OCI-LY1 (cell line): ENCODE data around the gene USP47.

Source experiments
- H2AFZ ChIP-seq: fragments of 200-600 bp; sonication (generic), shearing (Covaris generic); 2 replicates; pipeline ENCODE4 v1.6.0; 2014; ENCODE audit warnings: antibody characterized with exemption, mild to moderate bottlenecking, low read length
- H3F3A ChIP-seq: fragments of 200-600 bp; sonication (generic), shearing (Covaris generic); 2 replicates; pipeline ENCODE4 v1.6.0; 2014; ENCODE audit warnings: mild to moderate bottlenecking, antibody characterized with exemption, low read length, moderate library complexity; ENCODE audit not compliant: insufficient read depth
- H3K27ac ChIP-seq: fragments of 200-600 bp; sonication (generic); 2 replicates; pipeline ENCODE4 v1.5.1; 2014; ENCODE audit warnings: low read length, mixed run types, mild to moderate bottlenecking, low read depth; ENCODE audit not compliant: poor library complexity, severe bottlenecking
- H3K27me3 ChIP-seq: fragments of 200-600 bp; sonication (generic); 2 replicates; pipeline ENCODE4 v1.6.0; 2014; ENCODE audit warnings: antibody characterized with exemption, mild to moderate bottlenecking, low read length, moderate library complexity; ENCODE audit not compliant: insufficient read depth
- H3K36me3 ChIP-seq: fragments of 200-600 bp; sonication (generic); 2 replicates; pipeline ENCODE4 v1.6.1; 2014; ENCODE audit warnings: mild to moderate bottlenecking, antibody characterized with exemption, low read length, moderate library complexity, mixed read lengths; ENCODE audit not compliant: insufficient read depth
- H3K4me1 ChIP-seq: fragments of 200-600 bp; sonication (generic); 2 replicates; pipeline ENCODE4 v1.5.1; 2014; ENCODE audit warnings: mild to moderate bottlenecking, low read length, moderate library complexity; ENCODE audit not compliant: insufficient read depth, severe bottlenecking
- H3K4me2 ChIP-seq: fragments of 200-600 bp; sonication (generic), shearing (Covaris generic); 2 replicates; pipeline ENCODE4 v1.6.1; 2014; ENCODE audit warnings: low read length
- H3K4me3 ChIP-seq: fragments of 200-600 bp; sonication (generic); 2 replicates; pipeline ENCODE4 v1.5.1; 2014; ENCODE audit warnings: low read length, low read depth, mild to moderate bottlenecking, mixed read lengths; ENCODE audit not compliant: poor library complexity, severe bottlenecking
- H3K79me2 ChIP-seq: fragments of 200-600 bp; shearing (Covaris generic); 2 replicates; pipeline ENCODE4 v1.6.1; 2016; ENCODE audit warnings: mixed run types, low read length, mixed read lengths; ENCODE audit not compliant: insufficient read depth
- H3K9ac ChIP-seq: fragments of 200-600 bp; sonication (generic), shearing (Covaris generic); 2 replicates; pipeline ENCODE4 v1.6.1; 2014; ENCODE audit warnings: mild to moderate bottlenecking, low read length, mixed read lengths
- H3K9me2 ChIP-seq: fragments of 200-600 bp; sonication (generic), shearing (Covaris generic); 2 replicates; pipeline ENCODE4 v1.6.1; 2014; ENCODE audit warnings: low read depth, mild to moderate bottlenecking, low read length, mixed read lengths
- H3K9me3 ChIP-seq: fragments of 200-600 bp; shearing (Covaris generic); 2 replicates; pipeline ENCODE4 v1.6.1; 2014; ENCODE audit warnings: low read length, mixed read lengths
- H4K20me1 ChIP-seq: fragments of 200-600 bp; sonication (generic), shearing (Covaris generic); 2 replicates; pipeline ENCODE4 v1.6.0; 2016; ENCODE audit warnings: mild to moderate bottlenecking, low read length; ENCODE audit not compliant: insufficient read depth
- EZH2 ChIP-seq: fragments of 200-600 bp; sonication (generic), shearing (Covaris generic); IDR thresholded peaks from 2 replicates; pipeline ENCODE4 v1.8.0; 2017; ENCODE audit warnings: borderline replicate concordance, mixed run types, mild to moderate bottlenecking, antibody characterized with exemption, low read length, moderate library complexity, mixed read lengths
- TF ChIP-seq, protein P1 (sequence below): fragments of 200-600 bp; sonication (generic), shearing (Covaris generic); IDR thresholded peaks from 2 replicates; pipeline ENCODE4 v1.5.1; 2017; ENCODE audit warnings: mild to moderate bottlenecking, antibody characterized with exemption, low read length, moderate library complexity, mixed read lengths

The USP47 gene

DNA sequence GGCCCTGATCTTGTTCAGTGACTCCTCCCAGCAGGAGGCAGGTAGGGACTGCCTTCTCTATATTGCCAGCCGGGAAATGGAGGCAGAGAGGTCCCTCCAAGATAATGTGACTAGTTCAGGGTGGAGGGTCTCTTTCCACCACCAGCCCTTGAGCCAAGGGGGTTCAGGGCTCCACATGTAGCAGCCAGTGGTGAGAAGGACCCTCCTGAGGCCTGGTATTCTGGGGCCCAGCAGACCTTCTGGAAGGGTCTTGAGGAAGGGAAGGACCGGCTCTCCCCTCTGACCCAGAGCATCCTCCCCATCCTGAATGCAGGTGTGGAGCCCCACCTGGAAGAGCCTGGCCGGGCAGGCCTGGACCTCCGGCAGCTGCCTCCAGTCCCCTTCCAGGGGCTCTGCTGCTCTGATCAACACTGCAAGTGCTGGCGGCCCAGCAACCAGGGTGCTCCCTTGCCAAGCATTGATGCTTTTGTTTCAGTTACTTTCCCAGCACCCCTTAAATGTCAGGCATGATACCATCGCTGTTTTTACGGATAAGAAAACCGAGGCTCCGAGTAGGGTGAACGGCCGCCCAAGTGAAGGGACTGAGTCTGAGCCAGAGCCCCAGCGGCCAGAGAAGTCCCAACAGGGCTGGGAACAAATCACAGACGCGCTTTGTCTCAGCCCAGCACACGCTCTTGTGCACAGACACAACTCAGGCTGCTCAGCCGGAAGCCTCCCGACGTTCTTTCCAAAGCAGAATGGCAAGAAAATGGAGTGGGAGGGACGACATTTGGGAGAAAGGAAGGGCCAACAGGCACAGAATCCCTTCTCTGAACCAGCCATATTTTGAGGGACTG is 127.8 kb downstream of the USP47 start:
- Histone ChIP-seq H3K27ac (no peak overlapping the region), H2AFZ (no peak overlapping the region), H3K4me3 (no peak overlapping the region), H3K4me1 (no peaks in the 10 kb centered on the region), H3F3A (no peaks in the 10 kb centered on the region), H3K9me3 (no peaks in the 10 kb centered on the region), H3K79me2 (no peaks in the 10 kb centered on the region), H3K27me3 (0 out of 2 replicates have a peak, but pooled peaks cover 8% of the 10 kb centered on the region), H3K36me3 (no peaks in the 10 kb centered on the region), H3K9me2 (no peaks in the 10 kb centered on the region), H3K9ac (no peak overlapping the region), H4K20me1 (no peaks in the 10 kb centered on the region), H3K4me2 (no peak overlapping the region)
- TF ChIP-seq, protein P1, sequence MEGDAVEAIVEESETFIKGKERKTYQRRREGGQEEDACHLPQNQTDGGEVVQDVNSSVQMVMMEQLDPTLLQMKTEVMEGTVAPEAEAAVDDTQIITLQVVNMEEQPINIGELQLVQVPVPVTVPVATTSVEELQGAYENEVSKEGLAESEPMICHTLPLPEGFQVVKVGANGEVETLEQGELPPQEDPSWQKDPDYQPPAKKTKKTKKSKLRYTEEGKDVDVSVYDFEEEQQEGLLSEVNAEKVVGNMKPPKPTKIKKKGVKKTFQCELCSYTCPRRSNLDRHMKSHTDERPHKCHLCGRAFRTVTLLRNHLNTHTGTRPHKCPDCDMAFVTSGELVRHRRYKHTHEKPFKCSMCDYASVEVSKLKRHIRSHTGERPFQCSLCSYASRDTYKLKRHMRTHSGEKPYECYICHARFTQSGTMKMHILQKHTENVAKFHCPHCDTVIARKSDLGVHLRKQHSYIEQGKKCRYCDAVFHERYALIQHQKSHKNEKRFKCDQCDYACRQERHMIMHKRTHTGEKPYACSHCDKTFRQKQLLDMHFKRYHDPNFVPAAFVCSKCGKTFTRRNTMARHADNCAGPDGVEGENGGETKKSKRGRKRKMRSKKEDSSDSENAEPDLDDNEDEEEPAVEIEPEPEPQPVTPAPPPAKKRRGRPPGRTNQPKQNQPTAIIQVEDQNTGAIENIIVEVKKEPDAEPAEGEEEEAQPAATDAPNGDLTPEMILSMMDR: no peak
- no peak for TF ChIP-seq EZH2

DNA sequence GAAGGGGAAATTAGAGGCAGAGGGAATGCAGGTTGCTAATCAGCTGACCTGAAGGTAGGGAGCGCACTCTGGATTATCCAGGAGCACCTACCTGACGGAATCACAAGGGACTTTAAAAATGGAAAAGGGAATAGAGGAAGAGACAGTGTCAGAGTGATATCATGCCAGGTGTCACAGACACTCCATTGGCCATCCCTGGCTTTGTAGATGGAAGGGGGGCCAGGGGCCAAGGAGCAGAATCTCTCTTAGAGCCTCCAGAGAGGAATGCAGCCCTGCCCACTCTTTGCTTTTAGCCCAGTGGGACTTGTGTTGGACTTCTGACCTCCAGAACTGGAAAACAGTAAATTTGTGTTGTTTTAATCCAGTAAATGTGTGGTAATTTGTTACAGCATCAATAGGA is 128.8 kb downstream of the USP47 start:
- H3K27me3 ChIP-seq: 0 out of 2 replicates have a peak, but pooled peaks cover 8% of the 10 kb centered on the region
- no peaks in the 10 kb centered on the region for H4K20me1 ChIP-seq
- no peaks in the 10 kb centered on the region for H3K4me1 ChIP-seq
- H3F3A ChIP-seq: no peaks in the 10 kb centered on the region
- H3K4me2 ChIP-seq: no peak overlapping the region
- H3K79me2 ChIP-seq: no peaks in the 10 kb centered on the region
- H3K36me3 ChIP-seq: no peaks in the 10 kb centered on the region
- no peak overlapping the region for H3K9ac ChIP-seq
- no peaks in the 10 kb centered on the region for H3K9me3 ChIP-seq
- H3K9me2 ChIP-seq: no peaks in the 10 kb centered on the region
- H3K27ac ChIP-seq: no peak overlapping the region
- no peak overlapping the region for H2AFZ ChIP-seq
- no peak overlapping the region for H3K4me3 ChIP-seq
- TF ChIP-seq, protein P1: no peak
- TF ChIP-seq EZH2: no peak

GRCh38 chr11:11971906-11972547 is 130.3 kb downstream of the USP47 start:
- Histone ChIP-seq H3K79me2 (no peaks in the 10 kb centered on the region), H3K4me1 (no peaks in the 10 kb centered on the region), H3K9me3 (no peaks in the 10 kb centered on the region), H3K27ac (no peak overlapping the region), H4K20me1 (no peaks in the 10 kb centered on the region), H3K36me3 (no peaks in the 10 kb centered on the region), H3K27me3 (0 out of 2 replicates have a peak, but pooled peaks cover 8% of the 10 kb centered on the region), H2AFZ (no peak overlapping the region), H3K9ac (no peak overlapping the region), H3K4me3 (no peak overlapping the region), H3K9me2 (no peaks in the 10 kb centered on the region), H3K4me2 (no peak overlapping the region), H3F3A (no peaks in the 10 kb centered on the region)
- TF ChIP-seq, protein P1: no peak
- no peak for TF ChIP-seq EZH2
